Activated CD8-positive, alpha-beta memory T cell treated with anti-CD3 and anti-CD28 coated beads for 24 hours (primary cell): ENCODE measurements around the gene ABCA7.

Experiments used
- DNase-seq: peaks from one replicate; pipeline ENCODE4 v3.0.0-alpha.2; 2020

The ABCA7 gene

DNA sequence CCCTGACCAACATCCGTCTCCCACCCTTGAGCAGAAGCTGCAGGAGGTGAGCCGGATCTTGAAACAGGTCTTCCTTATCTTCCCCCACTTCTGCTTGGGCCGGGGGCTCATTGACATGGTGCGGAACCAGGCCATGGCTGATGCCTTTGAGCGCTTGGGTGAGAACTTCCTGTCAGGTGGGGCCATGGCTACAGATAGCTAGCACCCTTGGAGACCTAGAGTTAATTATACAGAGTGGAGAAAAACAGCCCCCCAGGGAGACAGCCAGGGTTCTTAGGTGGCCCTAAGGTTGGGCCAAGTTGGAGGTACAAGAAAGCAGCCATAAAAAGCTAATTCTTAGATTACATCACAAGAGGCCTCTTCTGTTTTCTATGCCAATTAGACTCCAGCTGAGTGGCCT, 18.2 kb downstream of the ABCA7 start:
- DNase-seq: no peak

DNA sequence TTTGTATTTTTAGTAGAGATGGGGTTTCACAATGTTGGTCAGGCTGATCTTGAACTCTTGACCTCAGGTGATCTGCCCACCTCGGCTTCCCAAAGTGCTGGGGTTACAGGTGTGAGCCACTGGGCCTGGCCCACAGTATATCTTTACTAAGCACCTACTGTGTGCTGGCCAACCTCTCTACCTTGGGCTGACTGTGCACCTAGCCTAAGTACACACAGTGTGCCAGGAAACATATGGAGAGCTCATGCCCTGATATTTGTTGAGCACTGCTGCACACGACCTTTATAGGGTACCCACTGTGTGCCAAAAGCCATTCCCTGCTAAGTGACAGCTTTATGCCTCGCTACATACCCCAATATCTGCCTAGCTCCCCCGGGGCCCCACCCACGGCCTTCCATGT, 20.8 kb downstream of the ABCA7 start:
- DNase-seq: no peak

- DNase-seq: no peak
These were observed 22.1 kb downstream of the ABCA7 start for GRCh38 chr19:1061987-1062386.

DNA sequence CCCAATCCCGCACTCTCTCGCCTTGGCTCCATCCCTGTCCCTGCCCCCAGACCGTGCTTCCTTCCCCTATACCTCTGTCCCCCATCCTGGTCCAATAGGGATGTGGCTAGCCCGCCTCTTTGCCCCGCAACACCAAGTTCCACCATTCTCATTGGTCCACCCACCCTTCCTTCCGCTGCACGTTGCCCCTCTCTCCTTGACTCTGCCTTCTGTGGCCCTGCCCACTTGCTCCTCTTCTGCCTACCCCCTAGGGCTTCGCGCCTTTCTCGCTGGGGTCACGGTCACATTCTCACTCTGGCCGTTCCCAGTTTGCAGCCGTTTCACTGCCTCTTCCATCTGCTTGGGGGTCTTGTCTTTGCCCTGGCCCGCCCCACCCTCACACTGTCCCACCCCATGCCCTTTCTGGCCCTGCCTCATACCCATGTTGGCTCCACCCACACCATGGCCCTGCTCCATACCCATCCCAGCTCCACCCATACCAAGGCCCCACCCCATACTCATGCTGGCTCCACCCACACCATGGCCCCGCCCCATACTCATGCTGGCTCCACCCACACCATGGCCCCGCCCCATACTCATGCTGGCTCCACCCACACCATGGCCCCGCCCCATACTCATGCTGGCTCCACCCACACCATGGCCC, 22.6 kb downstream of the ABCA7 start:
- no peak for DNase-seq

- peak; percentile 72 for DNase-seq
These were observed 23.4 kb downstream of the ABCA7 start for GRCh38 chr19:1063030-1063908.

DNA sequence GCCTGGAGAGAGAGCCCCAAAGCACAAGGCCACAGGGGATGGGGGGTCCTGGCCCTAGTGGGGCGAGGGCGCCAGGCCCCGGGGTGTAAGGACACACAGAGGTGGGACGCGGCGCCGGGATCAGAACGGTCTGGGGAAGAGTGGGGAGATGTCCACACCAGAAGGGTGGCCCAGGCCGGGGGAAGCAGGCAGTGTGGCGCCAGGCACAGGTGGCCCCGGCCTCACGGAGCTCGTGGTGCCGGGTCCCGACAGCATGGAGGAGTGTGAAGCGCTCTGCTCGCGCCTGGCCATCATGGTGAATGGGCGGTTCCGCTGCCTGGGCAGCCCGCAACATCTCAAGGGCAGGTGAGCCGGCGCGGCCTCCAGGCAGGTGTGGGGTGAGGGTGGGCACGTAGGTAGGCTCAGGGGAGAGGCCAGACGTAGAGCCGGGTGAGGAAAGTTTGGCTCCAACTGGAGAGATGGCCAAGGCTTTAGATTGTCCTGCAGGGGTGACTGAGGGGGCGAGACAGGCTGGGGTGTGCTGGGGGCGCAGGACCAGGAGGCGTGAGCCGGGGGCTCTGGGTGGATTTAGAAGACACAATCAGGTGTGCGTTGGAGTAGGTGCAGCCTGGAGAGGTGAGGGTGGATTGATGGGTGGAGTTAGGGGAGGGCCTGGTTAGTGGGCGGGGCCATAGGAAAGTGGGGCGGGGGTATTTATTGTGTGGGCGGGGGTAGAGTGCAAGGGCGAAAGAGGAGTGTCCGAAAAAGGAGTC, 24.2 kb downstream of the ABCA7 start:
- no peak for DNase-seq

- peak; percentile 89 for DNase-seq
These were observed 25.0 kb downstream of the ABCA7 start for GRCh38 chr19:1064661-1065605.

GRCh38 chr19:1065606-1066109, 25.8 kb downstream of the ABCA7 start:
- peak; percentile 72 for DNase-seq

DNA sequence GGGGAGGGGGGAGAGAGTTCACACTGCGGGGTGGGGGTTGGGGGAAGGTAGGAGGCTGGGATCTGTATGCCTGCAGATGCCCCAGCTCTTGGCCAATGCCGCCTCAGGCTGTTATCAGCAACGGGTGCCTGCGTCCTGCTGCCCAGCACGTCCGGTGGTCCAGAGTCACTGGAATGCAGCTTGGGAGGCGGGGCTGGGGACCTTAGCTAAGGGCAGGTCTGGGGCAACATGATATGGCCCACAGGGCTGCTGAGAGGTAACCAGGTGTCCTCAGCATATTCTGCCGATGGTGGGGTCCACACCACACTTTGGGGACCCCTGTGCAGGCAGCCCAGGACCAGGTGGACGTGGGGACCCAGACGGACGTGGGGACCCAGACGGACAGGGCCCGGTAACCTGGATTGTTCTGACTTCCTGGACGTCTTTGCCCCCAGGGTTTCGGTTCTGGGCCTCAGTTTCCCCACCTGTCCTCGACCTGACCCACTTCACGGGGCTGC, 26.4 kb downstream of the ABCA7 start:
- peak; percentile 67 for DNase-seq

GRCh38 chr19:1066748-1067340, 26.9 kb downstream of the ABCA7 start, which contains the start of gene ARHGAP45:
Gene ARHGAP45, plus strand, starts transcription at chr19:1067167. Its CDS starts 239 bp downstream, at chr19:1067406.
- DNase-seq: peak; percentile 91

GRCh38 chr19:1067341-1067957, 27.5 kb downstream of the ABCA7 start:
- no peak for DNase-seq

DNA sequence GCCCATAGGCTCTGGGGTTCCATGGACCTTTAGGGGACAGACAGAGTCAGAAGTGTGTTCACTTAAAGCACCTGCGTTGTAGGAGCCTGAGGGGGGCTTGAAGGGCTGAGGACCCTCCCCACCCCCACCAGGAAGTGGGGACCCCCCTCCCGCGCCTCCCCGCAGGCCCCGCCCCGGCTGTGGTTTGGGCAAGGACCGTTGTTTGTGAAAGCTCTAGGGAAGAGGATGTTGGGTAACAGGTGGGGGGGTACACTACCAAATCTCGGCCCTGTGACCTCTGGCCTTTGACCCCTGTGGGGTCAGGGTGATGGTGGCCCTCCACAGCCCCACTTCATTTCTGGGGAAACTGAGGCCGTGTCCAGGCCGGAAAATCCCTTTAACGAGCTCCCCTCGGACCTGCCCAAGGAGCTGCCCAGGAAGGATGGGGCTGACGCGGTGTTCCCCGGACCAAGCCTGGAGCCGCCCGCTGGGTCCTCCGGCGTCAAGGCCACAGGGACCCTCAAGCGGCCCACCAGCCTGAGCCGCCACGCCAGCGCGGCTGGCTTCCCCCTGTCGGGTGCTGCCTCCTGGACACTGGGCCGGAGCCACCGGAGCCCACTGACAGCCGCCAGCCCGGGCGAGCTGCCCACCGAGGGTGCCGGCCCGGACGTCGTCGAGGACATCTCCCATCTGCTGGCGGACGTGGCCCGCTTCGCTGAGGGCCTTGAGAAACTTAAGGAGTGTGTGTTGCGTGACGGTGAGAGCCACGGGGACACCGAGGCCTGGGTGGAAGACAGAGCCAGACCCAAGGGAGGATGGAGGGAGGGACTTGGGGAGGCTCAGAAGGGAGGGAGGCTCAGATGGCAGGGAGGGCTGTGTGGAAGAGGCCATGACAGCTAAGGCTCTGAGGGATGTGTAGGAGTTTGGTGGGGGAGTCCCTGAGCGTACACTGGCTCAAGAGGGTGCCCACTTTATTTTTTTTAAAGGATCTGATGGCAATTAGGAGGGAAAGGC, 28.4 kb downstream of the ABCA7 start:
- peak; percentile 86 for DNase-seq

DNA sequence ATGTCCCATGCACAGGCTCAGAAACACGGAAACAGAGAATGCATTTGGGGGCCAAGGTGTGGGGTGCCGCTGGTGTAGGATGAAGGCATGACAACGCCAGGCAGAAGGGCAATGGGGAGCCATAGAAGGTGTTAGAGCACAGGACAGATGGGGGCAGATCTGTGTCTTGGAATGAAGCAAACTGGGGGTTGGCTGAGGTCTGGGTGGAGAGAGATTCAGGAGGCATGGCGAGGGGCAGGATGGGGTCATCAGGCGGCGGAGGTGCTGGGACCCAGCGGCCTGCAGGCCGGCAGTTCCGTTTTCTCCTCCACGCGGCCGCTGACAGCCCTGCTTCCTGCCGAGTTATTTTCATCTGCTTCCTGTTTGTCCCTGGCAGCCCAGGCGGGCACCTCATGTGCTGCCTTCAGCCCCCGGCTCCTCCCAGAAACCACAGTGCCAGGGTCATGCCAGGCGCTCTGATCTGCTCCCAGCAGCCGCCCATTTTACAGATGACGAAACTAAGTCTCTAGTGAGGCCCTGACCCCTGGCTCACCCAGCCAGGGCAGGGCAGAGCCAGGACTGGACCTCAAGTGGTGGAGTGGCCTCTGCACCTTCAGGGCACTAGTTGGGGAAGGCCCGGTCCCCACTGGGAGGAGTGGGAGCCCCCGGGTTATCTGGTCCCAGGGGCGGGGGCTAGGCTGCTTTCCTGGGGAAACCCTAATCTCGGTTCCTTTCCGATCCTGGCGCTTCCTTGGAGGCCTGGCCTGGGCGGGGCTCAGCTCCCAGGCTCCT, 29.3 kb downstream of the ABCA7 start:
- DNase-seq: peak; percentile 80

DNA sequence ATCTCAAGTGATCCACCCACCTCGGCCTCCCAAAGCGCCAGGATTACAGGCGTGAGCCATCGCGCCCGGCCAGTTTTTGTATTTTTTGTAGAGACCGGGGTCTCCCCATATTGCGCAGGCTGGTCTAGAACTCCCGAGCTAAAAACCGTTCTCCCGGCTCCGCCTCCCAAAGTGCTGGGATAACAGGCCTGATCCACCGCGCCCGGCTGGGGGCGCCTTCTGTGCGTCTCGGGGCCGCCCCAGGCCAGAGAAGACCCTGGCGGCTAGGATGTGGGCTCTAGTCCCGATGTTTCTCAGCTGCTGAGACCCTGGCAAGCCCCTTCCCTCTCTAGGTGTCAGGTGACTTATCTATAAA, 30.6 kb downstream of the ABCA7 start:
- no peak for DNase-seq

GRCh38 chr19:1070931-1071791, 31.3 kb downstream of the ABCA7 start:
- DNase-seq: no peak

DNA sequence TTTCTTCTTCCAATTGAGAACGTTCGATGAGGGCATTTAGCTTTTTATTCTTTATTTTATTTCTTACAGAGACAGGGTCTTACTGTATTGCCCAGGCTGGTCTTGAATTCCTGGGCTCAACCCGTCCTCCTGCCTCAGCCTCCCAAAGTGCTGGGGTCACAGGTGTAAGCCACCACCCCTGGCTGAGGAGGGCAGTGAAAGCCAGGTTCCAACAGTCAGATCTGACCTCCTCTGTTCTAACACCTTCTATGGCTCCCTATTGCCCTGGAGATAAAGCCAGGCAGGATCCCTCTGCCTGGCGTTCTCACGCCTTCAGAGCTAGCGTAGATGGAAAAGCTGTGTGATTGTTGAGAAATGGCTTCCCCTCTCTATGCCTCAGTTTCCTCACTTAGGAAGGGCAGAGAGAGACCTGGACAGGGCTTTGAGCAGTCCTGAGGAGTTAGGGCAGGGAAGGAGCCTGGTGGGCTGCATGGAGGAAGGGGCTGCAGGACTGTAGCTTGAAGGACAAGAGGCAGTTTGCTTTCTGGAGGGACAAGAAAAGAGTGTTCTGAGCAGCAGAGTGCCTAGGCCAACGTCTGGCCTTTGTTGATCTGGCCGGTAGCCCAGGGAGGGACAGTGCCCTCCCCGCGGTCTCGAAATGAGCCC, 32.6 kb downstream of the ABCA7 start:
- DNase-seq: no peak
